Epithelial cell of esophagus (primary cell): ENCODE measurements around the gene TCF7L2.

Source experiments
- DNase-seq: peaks from one replicate; pipeline ENCODE4 v3.0.0; 2010; ENCODE audit warnings: low read depth
- H3K4me3 ChIP-seq: 2 replicates; pipeline ENCODE4 v1.5.1; 2011; ENCODE audit warnings: mild to moderate bottlenecking, low read length, control low read depth
- CTCF ChIP-seq: IDR thresholded peaks from 2 replicates; pipeline ENCODE4 v1.5.1; 2011; ENCODE audit warnings: low read depth, mild to moderate bottlenecking, low read length, control low read depth, inconsistent platforms; ENCODE audit not compliant: insufficient read depth; ENCODE audit errors: missing control alignments

The TCF7L2 gene

GRCh38 chr10:112913255-112913654, 36.8 kb upstream of the TCF7L2 start:
- no peak for DNase-seq
- no peak for TF ChIP-seq CTCF
- H3K4me3 ChIP-seq = no peak overlapping the region

GRCh38 chr10:112913661-112914287, 36.3 kb upstream of the TCF7L2 start:
- H3K4me3 ChIP-seq = no peak overlapping the region
- TF ChIP-seq CTCF = no peak
- DNase-seq = no peak

- no peak overlapping the region for H3K4me3 ChIP-seq
- TF ChIP-seq CTCF = no peak
- no peak for DNase-seq
Observed at GRCh38 chr10:112914288-112914952, 35.6 kb upstream of the TCF7L2 start.

GRCh38 chr10:112915590-112916572, 34.2 kb upstream of the TCF7L2 start:
- no peak for TF ChIP-seq CTCF
- H3K4me3 ChIP-seq = no peak overlapping the region
- DNase-seq = peak; percentile 87

- H3K4me3 ChIP-seq = no peak overlapping the region
- DNase-seq = no peak
- TF ChIP-seq CTCF = no peak
Observed at GRCh38 chr10:112917681-112918080, 32.4 kb upstream of the TCF7L2 start.

GRCh38 chr10:112918771-112919170, 31.3 kb upstream of the TCF7L2 start:
- DNase-seq = no peak
- H3K4me3 ChIP-seq = no peak overlapping the region
- TF ChIP-seq CTCF = no peak
